Body of pancreas (tissue), 4 donors: ENCODE data around the gene ANO4.

Experiments
- CTCF ChIP-seq, 7 experiments: fragments of 450-650 bp in 4 of 7; fragments of 200-600 bp in 3 of 7; sonication (generic) in 3 of 7; IDR thresholded peaks; one replicate each; pipeline ENCODE4 v1.5.1; 2016 to 2019; ENCODE audit warnings: antibody characterized with exemption in 7 of 7
- POLR2A ChIP-seq, 3 donors: fragments of 450-650 bp; IDR thresholded peaks; one replicate each; pipeline ENCODE4 v1.6.1; 2016; ENCODE audit warnings: antibody characterized with exemption in 3 of 3, mild to moderate bottlenecking in 2 of 3

GRCh38 chr12:100820314-100820713 is 25.7 kb downstream of the ANO4 start:
- no peak for TF ChIP-seq CTCF (IDR thresholded peaks at IDR 0.05)
- TF ChIP-seq POLR2A (IDR thresholded peaks at IDR 0.05): no peak
